Stimulated activated CD4-positive, alpha-beta T cell treated with anti-CD3 and anti-CD28 coated beads, TNF-alpha, amount 100 ng/mL, for 1 hour (primary cell): ENCODE results near the gene ZNF77.
A peak's percentile ranks its signal among the peaks of the same experiment; 100 is the strongest.
"Not testable (repeated sequence)": the region's sequence is repeated elsewhere in the genome, so short reads cannot be mapped to it uniquely, and the experiment has no call there.

Source experiments
- DNase-seq, 3 donors: peaks; one replicate each; pipeline ENCODE4 v3.0.0-alpha.2; 2020; ENCODE audit warnings: low read depth in 3 of 3, low spot score in 1 of 3

ZNF77 gene

DNA sequence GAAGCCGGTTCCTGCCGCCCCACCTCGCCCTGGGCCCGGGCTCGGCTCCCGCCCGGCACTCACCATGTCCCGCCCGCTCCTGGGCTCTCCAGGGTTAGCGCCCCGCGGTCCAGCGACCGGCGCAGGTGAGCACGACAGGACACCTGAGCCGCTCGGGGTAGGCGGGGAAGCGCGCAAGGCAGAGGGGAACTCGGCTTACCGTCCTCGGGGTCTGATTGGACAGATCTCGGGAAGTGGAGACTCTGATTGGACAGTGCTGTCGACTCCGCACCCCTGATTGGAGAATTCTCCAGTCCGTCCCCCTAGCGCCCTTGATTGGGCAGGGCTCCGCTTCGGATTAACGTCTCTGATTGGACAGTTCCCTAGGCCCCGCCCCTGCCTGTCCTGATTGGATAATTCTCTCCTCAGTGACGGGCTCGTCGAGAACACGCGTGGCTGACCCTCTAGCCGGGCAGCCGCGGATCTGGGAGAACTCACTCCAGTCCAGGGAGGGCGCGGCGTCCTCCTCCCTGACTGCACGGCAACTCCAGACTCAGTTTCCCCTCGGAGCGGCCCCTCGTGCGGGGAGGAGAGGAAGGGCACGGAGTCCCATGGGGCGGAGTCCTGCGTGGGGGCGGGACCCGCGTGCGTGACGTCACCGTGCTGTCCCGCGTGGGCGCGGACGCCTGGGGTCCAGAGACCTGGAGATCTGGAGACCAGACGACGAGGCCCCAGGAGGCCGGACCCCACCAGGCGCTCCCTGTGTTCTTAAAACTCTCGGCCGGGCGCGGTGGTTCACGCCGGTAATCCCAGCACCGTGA is at the start of gene ZNF77:
TSS of gene ZNF77 (minus strand) at position 197 of the 800 bp plus-strand sequence. CDS start at position 66, 131 bp downstream.
- DNase-seq: peak; percentile 95 to 98 (median 96)

DNA sequence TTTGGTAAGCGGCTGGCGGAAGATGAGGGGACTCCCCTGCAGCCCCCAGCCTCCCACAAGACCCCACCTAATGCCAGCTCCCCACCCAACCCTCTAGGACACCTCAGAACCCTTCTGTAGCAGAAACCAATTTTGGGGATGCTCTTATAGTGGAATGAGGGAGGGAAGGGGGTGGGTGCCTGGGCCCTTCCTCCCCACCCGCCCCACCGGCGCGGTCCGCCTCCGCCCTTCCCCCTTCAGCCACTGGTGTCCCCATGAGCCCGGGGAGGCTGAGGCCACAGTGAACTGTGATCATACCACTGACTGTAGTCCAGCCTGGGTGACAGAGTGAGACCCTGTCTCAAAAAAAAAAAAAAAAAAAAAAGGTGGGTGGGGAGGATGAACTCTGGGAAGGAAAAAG is 48.8 kb upstream of the ZNF77 start:
- no peak for DNase-seq

DNA sequence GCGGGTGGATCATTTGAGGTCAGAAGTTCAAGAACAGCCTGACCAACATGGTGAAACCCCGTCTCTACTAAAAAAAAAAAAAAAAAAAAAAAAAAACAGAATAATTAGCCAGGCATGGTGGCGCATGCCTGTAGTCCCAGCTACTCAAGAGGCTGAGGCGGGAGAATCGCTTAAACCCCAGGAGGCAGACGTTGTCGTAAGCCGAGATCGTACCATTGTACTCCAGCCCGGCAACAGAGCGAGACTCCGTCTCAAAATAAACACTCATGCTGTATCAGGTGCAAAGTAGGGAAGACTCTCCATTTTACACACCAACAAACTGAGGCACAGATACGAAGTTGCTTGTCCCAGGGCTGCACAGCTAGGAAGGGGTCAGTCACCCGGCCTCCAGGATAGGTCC is 48.2 kb upstream of the ZNF77 start:
- no peak for DNase-seq

DNA sequence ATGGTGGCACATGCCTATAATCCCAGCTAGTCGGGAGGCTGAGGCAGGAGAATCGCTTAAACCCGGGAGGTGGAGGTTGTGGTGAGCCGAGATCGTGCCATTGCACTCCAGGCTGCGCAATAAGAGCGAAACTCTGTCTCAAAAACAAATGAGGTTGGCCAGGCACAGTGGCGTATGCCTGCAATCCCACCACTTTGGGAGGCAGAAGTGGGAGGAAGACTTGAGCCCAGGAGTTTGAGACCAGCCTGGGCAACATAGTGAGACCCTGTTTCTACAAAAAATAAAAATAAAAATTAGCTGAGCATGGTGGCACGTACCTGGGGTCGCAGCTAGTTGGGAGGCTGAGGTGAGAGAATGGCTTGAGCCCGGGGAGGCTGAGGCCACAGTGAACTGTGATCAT is 47.6 kb upstream of the ZNF77 start:
- DNase-seq: not testable (repeated sequence)

DNA sequence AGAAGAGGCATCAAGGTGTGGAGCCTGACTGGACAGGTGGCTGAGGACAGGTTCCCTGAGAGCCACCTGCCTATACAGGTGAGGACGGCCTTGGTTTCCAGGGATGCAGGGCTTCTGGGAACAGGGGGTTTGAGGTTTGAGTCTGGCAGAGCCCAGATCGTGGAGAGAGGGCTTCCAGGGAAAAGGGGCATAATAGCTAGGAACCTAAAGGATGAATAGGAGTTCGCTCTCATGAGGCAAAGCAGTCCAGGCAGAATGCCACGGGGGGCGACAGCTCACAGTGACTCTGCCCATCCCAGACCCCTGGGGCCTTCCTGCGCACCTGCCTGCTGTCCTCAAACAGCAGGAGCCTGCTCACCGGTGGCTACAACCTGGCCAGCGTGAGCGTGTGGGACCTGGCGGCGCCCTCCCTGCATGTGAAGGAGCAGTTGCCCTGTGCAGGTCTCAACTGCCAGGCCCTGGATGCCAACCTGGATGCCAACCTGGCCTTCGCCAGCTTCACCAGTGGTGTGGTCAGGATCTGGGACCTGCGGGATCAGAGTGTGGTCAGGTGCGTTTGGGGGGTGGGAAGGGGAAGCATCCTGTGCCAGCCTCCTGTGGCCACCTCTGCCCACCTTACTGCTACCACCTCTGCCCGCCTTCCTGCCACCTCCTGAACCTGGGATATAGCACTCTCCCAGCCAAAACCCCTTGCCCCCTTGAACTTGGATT is 44.6 kb upstream of the ZNF77 start:
- DNase-seq: no peak

DNA sequence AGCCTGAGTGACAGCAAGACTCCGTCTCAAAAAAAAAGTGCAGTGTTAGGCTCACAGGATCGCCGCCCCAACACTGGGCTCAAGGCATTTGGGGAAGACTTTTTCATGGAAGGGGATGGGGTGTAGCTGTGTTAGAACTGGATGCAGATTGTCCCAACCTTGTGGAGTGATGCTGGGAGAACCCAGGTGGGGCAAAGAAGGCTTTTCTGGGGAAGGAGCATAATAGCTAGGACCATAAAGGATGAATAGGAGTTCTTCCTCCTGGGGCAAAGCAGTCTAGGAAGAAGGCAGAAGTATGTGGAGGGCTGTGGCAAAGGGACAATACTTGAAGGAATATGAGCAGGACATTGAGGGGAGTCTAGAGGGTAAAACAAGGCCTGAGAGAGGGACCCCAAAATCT is 43.8 kb upstream of the ZNF77 start:
- no peak for DNase-seq

DNA sequence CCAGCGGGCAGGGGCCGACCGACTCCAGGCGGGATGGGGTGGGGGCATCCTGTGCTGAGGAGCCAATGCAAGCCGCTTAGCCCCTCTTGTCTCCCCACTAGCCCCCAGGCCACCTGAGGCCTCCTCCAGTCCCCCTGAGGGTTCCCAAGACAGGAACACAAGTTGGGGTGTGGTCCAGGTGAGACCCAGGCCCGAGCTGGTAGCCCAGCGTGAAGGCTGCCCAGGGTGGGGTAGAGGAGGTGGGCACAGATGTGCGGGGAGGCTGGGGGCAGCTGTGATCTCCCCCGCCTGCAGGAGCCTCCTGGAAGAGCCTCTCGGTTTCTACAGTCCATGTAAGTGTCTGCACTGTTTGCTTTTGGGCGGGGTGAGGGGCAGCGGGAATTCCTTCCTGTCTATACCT is 43.0 kb upstream of the ZNF77 start:
- DNase-seq: no peak

DNA sequence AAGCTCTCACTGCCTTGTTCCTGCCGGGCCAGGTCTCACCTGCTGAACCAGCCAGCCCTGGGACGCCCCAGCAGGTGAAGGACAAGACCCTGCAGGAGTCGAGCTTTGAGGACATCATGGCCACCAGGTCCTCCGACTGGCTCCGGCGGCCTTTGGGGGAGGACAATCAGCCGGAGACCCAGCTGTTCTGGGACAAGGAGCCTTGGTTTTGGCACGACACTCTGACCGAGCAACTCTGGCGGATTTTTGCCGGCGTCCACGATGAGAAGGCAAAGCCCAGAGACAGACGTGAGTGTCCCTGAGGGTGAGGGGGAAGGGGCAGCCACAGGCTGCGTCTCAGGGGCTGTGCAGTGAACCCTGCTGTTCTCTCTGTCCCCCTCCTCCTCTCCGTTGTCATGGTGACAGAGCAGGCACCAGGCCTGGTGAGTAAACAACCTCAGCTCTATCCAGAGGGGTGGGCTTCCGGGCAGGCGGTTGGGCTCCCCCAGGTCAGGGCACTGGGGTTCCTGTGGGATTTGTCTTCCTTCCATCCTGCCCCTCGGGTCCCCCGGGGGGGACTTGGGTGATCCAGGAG is 42.3 kb upstream of the ZNF77 start:
- DNase-seq: no peak

DNA sequence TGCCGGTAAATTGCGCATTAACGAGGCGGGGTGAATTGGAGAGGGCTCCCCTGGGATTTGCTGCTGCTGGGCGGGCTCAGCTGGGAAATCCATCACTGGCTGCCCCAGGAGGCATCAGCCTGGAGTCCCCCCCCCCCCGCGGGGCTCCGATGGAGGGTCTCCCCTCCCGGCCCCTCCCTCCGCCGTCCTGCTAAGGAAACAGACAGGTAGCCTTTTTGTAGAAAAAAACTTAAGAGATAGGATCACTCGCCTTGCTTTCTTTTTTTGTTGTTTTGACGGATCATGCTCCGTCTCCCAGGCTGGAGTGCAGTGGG is 39.4 kb upstream of the ZNF77 start:
- no peak for DNase-seq

DNA sequence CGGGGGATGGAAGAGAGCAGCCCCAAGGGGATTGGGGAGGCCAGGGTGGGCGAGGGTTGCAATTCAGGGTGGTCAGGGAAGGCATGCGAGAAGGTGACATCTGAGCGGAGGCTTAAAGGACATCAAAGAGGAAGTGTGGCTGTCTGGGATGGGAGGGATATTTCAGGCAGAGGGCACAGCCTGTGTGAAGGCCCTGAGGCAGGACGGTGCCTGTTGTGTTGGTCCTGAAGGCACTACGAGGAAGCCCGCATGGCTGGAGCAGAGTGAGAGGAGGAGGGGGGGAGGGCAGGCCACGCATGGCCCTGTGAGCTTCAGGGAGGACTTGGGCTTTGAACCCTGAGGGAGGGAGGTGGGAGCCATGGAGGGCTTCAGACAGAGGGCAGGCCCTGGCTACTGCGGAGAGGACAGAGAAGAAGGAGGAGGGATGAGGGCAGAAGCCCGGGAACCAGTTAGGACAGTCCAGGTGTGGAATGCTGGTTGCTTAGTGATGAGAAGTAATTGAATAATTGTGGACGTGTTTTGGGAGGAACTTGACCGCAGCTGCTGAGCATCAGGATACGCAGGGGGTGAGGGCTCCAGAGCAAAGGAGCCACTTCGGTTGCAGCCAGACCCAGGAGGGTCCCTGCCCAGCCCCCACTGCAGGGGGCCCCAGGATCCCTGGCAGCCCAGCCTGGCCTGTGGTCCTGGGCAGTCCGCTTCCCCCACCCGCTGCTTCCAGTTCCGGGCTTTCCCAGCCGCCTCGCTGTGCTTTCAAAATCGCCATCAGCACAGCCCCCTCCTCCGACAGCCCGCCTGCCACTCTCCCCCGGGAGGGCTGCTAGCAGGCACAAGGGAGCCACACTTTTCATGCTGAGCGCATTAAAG is 38.8 kb upstream of the ZNF77 start:
- no peak for DNase-seq

DNA sequence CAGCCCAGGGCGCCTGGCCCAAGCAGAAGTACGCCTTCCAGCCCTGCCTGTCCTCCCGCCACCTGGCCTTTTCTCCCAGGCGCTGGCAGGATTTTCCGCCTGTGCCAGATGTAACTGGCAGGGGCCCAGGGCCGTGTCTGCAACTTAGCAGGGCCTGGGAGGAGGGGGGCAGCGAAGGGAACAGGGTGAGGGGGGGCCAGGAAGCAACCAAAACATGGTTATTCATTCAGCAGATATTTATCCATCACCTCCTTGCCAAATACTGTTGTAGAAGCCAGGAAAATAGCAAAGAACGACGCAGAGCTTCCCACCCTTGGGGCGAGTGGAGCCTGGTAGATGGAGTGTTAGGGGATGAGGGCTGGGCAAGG is 38.2 kb upstream of the ZNF77 start:
- no peak for DNase-seq

DNA sequence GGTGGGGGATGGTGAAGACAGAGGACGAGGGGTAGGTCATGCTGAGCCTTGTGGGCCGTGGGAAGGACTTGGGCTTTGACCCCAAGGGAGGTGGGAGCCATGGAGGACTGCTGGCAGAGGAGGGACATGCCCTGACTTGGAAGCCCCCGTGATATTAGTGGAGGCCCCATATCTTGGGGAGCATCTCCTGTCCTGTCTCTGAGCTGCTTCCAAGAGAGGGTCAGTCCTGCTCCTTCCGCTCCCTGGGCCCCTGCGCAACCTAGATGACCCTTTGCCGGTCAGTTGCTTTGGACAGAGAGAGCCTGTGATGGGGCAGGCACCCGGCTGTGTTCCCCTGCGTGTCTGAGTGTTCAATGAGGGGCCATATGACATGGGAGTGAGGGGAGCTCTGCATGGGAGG is 37.8 kb upstream of the ZNF77 start:
- DNase-seq: no peak

DNA sequence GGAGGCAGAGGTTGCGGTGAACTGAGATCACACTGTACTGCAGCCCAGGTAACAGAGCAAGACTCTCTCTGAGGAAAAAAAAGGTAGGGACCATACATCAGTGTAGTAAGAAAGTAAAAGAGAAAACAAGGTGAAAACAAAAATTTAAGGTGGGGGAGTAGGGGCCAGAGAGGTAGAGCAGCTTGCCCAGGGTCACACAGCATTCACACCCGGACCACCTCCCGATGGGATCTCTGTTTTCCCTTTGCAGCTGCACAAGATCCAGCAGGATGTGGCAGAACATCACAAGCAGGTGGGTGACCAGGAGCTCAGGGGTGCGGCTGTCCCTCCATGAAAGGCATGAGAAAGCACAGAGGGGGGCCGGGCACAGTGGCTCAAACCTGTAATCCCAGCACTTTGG is 37.1 kb upstream of the ZNF77 start:
- no peak for DNase-seq

DNA sequence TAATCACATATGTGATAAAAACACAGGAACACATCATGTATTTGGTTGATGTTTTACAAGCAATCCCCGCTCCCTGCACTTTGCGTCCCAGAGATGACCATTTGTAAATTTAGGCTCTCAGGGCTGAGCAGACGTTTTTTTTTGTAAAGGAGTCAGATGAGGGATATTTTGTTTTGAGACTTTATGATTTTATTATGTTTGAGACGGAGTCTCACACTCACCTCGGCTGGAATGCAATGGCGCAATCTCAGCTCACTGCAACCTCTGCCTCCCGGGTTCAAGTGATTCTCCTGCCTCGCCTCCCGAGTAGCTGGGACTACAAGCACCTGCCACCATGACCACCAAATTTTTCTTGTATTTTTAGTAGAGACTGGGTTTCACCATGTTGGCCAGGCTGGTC is 34.0 kb upstream of the ZNF77 start:
- DNase-seq: no peak

DNA sequence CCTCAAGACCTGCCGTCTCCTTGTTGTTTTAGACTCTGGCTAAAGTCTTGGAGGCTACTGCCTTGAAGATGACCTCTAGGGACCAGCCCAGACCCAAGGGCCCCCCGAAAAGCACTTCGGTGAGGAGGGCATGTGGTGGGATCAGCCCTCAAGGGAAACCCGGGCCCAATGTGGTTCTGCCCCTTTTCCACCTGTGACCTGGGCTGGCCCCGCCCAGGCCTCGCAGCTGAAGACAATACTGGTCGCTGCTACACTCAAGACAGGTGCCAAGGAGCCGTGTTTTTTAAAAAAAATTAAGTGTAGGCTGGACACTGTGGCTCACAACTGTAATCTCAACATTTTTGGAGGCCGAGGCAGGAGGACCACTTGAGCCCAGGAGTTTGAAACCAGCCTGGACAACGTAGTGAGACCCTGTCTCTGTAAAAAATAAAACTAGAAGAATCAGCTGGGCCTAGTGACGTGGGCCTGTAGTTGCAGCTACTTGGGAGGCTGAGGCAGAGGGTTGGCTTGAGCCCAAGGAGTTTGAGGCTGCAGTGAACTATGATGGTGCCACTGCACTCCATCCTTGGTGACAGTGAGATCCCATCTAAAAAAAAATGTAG is 33.5 kb upstream of the ZNF77 start:
- DNase-seq: no peak

DNA sequence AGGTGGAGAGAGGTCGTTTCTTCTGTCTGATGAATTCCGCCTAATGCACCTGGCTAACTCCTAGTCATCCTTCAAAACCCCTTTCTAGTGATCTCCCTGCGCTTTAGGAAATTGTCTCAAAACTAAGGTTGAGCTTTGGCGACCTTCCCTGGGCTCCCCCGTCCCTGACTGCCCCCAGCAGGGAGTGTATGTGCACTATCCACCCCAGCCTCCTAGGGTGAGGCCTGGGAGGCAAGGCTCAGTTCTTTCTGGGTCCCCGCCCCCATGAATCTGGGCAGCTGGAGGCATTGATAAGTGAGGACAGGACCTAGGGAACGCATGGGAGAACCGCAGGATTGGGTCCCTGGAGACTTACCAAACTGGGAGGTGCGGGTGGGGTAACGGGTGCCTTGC is 33.0 kb upstream of the ZNF77 start:
- DNase-seq: no peak

DNA sequence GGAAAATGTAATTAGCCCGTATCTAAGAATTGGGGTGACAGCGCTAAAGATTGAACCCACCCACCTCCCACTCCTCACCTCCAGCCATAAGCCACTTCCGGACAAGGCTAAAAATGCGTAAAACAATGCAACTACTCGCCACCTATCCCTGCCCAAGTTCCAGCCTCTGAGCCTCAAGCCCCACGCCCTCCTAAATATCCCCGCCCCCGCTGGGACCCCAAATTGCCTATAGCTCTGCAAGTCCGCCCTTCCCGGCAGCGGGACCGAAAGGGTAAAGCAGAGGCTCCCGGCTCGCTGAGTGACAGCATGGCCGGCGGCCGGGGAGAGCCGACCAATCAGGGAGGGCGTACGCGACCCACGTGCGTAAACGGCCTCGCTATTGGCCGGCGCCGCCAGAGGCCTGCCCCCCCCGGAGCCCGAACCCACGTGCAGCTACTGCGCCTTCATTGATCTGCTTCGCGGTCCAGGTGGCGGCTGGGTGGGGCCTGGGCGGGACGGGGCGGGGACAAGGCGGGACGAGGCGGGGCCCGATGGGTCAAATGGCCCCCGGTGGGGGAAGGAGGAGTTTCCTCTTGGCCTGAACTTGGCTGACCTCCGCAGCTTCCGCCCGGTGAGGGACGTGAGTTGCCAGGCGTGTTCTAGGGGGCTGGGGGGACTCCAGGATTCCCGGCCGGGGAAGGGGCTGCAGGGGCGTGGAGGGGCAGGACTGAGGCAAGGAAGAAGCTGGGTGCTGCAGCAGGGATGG is 32.4 kb upstream of the ZNF77 start, which contains the start of gene TLE6:
TSS of gene TLE6 (plus strand) at position 564 of the 745 bp plus-strand sequence. CDS start 670 bp downstream, outside the sequence.
- peak; percentile 83 to 86 (median 86) for DNase-seq

DNA sequence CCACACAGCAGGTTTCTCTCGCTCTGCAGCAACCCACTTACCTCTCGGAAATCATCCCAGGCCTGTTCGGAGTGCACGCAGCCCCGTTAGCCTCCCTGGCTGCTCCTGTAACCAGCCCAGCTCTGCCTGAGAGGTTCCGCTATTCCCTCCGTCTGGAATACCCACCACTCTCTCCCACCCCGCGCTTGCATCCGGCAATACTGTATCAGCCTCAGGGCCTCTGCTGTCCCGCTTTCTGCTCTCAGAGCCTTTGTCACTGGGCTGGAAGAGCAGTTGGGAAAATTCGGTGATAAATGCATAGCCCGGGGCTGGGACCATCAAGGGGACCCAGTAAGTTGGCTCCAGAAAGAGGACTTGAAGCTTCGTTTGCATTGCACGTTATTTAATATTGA is 31.8 kb upstream of the ZNF77 start:
- no peak for DNase-seq

DNA sequence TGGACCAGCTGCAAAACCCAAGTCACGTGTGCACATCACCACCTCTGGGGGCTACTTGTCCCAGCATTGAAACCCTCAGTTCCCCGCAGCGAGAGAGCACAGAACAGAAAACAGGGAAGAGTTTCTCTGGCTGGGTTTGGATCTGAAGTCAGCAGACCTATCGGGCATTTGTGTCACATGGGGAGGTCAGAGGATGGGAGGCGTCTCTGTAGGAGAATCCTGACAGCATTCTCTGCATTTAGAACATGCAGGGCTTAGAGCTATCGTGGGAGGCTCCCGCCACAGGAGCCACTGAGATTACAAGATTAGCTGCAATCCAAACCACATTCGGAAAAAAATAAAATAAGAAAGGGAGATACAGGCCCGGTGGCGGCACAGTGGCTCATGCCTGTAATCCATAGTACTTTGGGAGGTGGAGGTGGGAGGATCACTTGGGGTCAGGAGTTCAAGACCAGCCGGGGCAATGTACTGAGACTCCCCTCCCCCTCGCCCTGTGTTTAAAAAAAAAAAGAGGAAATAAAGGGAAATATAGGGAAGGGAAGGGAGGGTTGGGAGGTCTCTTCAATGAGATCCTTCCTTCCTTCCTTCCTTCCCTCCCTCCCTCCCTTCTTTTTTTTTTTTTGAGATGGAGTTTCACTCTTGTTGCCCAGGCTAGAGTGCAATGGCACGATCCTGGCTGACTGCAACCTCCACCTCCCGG is 29.7 kb upstream of the ZNF77 start:
- DNase-seq: no peak

DNA sequence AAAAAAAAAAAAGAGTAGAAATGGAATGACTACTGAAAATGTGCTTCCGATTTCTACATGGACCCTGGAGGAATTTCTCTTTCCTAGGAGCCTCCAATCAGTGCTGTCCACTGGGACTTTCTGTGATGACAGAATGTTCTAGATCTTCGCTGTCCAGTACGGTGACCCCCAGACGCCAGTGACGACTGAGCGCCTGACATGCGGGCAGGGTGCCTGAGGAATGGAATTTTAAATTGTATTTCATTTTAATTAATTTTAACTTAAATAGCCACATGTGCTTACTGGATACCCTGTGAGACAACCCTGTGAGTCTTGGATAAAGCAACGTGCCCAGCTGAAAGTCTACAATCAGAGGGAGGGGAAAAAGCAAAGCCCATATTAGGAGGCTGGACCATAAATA is 28.5 kb upstream of the ZNF77 start:
- DNase-seq: no peak
